ENCODE data around the gene LRRC8D.
"Not testable (repeated sequence)": the region's sequence is repeated elsewhere in the genome, so short reads cannot be mapped to it uniquely, and the experiment has no call there.

LRRC8D gene

GRCh38 chr1:89918127-89918793 is 97.4 kb downstream of the LRRC8D start:
- no peak for DNase-seq (ENCODE audit: low read depth, low spot score)
- Histone ChIP-seq H3K27me3 (ENCODE audit: insufficient read depth, insufficient read length) (no peaks in the 10 kb centered on the region), H3K9me3 (ENCODE audit: insufficient read depth, low read length) (no peaks in the 10 kb centered on the region; the same call in 1 of the 2 replicates), H3K36me3 (ENCODE audit: insufficient read depth, insufficient read length, low read length) (no peaks in the 10 kb centered on the region), H3K4me1 (ENCODE audit: insufficient read depth, insufficient read length) (no peaks in the 10 kb centered on the region), H3K9ac (ENCODE audit: insufficient read length, low read depth) (no peak overlapping the region), H3K4me3 (ENCODE audit: insufficient read length, low read depth) (no peak overlapping the region)
- TF ChIP-seq SUZ12 (IDR thresholded peaks at IDR 0.05; ENCODE audit: extremely low read depth, insufficient read depth, insufficient read length) (no peak), ZNF274 (IDR thresholded peaks at IDR 0.05; ENCODE audit: low read depth, low read length) (no peak), YY1 (IDR thresholded peaks at IDR 0.05; ENCODE audit: insufficient read depth, insufficient read length) (no peak)

DNA sequence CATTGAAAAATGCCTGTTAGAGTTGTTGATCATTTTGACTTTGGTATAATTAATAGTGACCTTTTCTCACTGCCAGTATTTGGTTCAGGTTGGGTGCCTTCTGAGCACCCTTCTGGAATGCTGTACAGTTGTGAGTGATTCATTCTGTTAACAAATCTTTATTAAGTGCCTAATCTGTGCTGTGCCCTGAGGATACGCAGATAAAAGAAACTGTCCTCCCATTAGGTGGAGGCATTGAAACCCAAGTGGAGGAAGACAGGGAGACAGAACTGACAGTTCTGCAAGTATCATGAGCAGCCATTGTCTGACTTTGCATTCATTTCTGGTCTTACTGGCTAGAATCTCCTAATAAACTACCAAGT is 97.9 kb downstream of the LRRC8D start:
- Histone ChIP-seq H3K36me3 (ENCODE audit: insufficient read depth, insufficient read length, low read length) (no peaks in the 10 kb centered on the region), H3K4me1 (ENCODE audit: insufficient read depth, insufficient read length) (no peaks in the 10 kb centered on the region), H3K9me3 (ENCODE audit: insufficient read depth, low read length) (no peaks in the 10 kb centered on the region; the same call in 1 of the 2 replicates), H3K27me3 (ENCODE audit: insufficient read depth, insufficient read length) (no peaks in the 10 kb centered on the region), H3K4me3 (ENCODE audit: insufficient read length, low read depth) (no peak overlapping the region), H3K9ac (ENCODE audit: insufficient read length, low read depth) (no peak overlapping the region)
- TF ChIP-seq ZNF274 (IDR thresholded peaks at IDR 0.05; ENCODE audit: low read depth, low read length) (no peak), YY1 (IDR thresholded peaks at IDR 0.05; ENCODE audit: insufficient read depth, insufficient read length) (no peak), SUZ12 (IDR thresholded peaks at IDR 0.05; ENCODE audit: extremely low read depth, insufficient read depth, insufficient read length) (no peak)
- no peak for DNase-seq (ENCODE audit: low read depth, low spot score)

DNA sequence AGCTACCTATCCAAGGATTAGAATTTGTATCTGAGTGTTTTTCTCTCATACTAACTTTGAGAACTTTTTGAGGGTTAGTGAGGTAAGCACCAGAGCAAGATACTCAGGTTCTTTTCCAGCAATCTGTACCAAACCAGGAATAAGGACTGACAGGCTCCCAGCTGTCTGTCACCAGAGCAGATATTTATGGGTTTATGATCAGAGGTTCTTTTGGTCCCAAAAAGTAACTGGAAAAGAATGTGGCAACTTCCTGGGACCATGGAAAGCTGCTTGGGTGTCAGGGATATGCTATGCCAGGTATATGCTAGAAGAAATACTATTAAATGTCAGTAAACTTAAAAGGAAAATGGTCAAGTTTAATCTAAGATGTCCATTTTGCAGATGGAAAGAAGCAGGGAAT is 98.3 kb downstream of the LRRC8D start:
- Histone ChIP-seq H3K9ac (ENCODE audit: insufficient read length, low read depth) (no peak overlapping the region), H3K9me3 (ENCODE audit: insufficient read depth, low read length) (no peaks in the 10 kb centered on the region; the same call in 1 of the 2 replicates), H3K27me3 (ENCODE audit: insufficient read depth, insufficient read length) (no peaks in the 10 kb centered on the region)

GRCh38 chr1:89922911-89923310 is 102.1 kb downstream of the LRRC8D start:
- DNase-seq (ENCODE audit: low read depth, low spot score) = no peak
- Histone ChIP-seq H3K9ac (ENCODE audit: insufficient read length, low read depth) (no peak overlapping the region), H3K36me3 (ENCODE audit: insufficient read depth, insufficient read length, low read length) (no peaks in the 10 kb centered on the region), H3K27me3 (ENCODE audit: insufficient read depth, insufficient read length) (no peaks in the 10 kb centered on the region), H3K4me3 (ENCODE audit: insufficient read length, low read depth) (no peak overlapping the region), H3K4me1 (ENCODE audit: insufficient read depth, insufficient read length) (no peaks in the 10 kb centered on the region), H3K9me3 (ENCODE audit: insufficient read depth, low read length) (no peaks in the 10 kb centered on the region)
- TF ChIP-seq YY1 (IDR thresholded peaks at IDR 0.05; ENCODE audit: insufficient read depth, insufficient read length) (no peak), ZNF274 (IDR thresholded peaks at IDR 0.05; ENCODE audit: low read depth, low read length) (no peak), SUZ12 (IDR thresholded peaks at IDR 0.05; ENCODE audit: extremely low read depth, insufficient read depth, insufficient read length) (no peak)

More for the DNA sequence above, 98.3 kb downstream of the LRRC8D start:
- Histone ChIP-seq H3K36me3 (ENCODE audit: insufficient read depth, insufficient read length, low read length) (no peaks in the 10 kb centered on the region), H3K4me1 (ENCODE audit: insufficient read depth, insufficient read length) (no peaks in the 10 kb centered on the region), H3K4me3 (ENCODE audit: insufficient read length, low read depth) (no peak overlapping the region)
- DNase-seq (ENCODE audit: low read depth, low spot score) = no peak
- TF ChIP-seq YY1 (IDR thresholded peaks at IDR 0.05; ENCODE audit: insufficient read depth, insufficient read length) (no peak), ZNF274 (IDR thresholded peaks at IDR 0.05; ENCODE audit: low read depth, low read length) (no peak)

DNA sequence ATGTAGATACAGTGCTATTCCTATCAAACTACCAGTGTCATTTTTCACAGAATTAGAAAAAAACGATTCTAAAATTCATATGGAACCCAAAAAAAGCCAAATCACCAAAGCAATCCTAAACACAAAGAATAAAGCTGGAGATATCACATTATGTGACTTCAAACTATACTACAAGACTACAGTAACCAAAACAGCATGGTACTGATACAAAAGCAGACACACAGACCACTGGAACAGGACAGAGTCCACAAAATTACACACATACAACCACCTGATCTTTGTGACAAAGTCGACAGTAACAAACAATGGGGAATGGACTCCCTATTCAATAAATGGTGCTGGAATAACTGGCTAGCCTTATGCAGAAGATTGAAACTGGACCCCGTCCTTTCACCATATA is 102.7 kb downstream of the LRRC8D start:
- TF ChIP-seq ZNF274 (IDR thresholded peaks at IDR 0.05; ENCODE audit: low read depth, low read length) (no peak), YY1 (IDR thresholded peaks at IDR 0.05; ENCODE audit: insufficient read depth, insufficient read length) (no peak), SUZ12 (IDR thresholded peaks at IDR 0.05; ENCODE audit: extremely low read depth, insufficient read depth, insufficient read length) (no peak)
- Histone ChIP-seq H3K4me3 (ENCODE audit: insufficient read length, low read depth) (no peak overlapping the region), H3K36me3 (ENCODE audit: insufficient read depth, insufficient read length, low read length) (no peaks in the 10 kb centered on the region)

DNA sequence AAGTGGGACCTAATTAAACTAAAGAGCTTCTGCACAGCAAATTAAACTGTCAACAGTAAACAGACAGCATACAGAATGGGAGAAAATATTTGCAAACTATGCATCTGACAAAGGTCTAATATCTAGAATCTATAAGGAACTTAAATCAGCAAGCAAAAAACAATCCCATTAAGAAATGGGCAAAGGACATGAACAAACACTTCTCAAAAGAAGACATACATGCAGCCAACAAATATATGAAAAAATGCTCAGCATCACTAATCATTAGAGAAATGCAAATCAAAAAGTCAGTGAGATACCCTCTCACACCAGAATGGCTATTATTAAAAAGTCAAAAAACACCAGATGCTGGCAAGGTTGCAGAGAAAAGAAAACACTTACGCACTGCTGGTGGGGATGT is 103.2 kb downstream of the LRRC8D start:
- not testable (repeated sequence) for H3K4me1 ChIP-seq (ENCODE audit: insufficient read depth, insufficient read length); H3K9ac ChIP-seq (ENCODE audit: insufficient read length, low read depth); DNase-seq (ENCODE audit: low read depth, low spot score); H3K36me3 ChIP-seq (ENCODE audit: insufficient read depth, insufficient read length, low read length); H3K4me3 ChIP-seq (ENCODE audit: insufficient read length, low read depth); H3K9me3 ChIP-seq (ENCODE audit: insufficient read depth, low read length); H3K27me3 ChIP-seq (ENCODE audit: insufficient read depth, insufficient read length)

More for the DNA sequence above, 102.7 kb downstream of the LRRC8D start:
- no peaks in the 10 kb centered on the region for H3K4me1 ChIP-seq (ENCODE audit: insufficient read depth, insufficient read length)
- no peak for DNase-seq (ENCODE audit: low read depth, low spot score)
- H3K27me3 ChIP-seq (ENCODE audit: insufficient read depth, insufficient read length) = no peaks in the 10 kb centered on the region
- H3K9ac ChIP-seq (ENCODE audit: insufficient read length, low read depth) = no peak overlapping the region
- no peaks in the 10 kb centered on the region for H3K9me3 ChIP-seq (ENCODE audit: insufficient read depth, low read length)

DNA sequence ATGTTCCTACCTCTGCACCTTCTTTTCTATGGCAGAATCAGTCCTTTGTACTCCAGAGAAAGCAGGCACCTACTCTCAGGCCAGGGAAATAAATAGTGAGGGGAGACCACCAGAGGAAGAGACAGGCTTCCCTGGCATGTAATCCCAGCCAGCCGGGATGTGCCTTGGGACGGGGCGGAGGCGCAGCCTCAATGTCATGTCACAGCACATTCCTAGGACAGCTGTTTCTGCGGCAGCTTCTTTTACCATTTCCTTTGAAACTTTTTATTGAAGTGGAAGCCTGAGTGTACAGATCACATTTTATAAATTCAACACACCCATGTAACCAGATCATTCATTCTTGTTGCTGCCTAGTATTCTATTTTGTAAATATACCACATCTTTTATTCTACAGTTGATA is 106.2 kb downstream of the LRRC8D start:
- H3K36me3 ChIP-seq (ENCODE audit: insufficient read depth, insufficient read length, low read length) = no peaks in the 10 kb centered on the region
- no peaks in the 10 kb centered on the region for H3K27me3 ChIP-seq (ENCODE audit: insufficient read depth, insufficient read length)
- DNase-seq (ENCODE audit: low read depth, low spot score) = no peak
- TF ChIP-seq ZNF274 (IDR thresholded peaks at IDR 0.05; ENCODE audit: low read depth, low read length) (no peak), SUZ12 (IDR thresholded peaks at IDR 0.05; ENCODE audit: extremely low read depth, insufficient read depth, insufficient read length) (no peak), YY1 (IDR thresholded peaks at IDR 0.05; ENCODE audit: insufficient read depth, insufficient read length) (no peak)
- no peaks in the 10 kb centered on the region for H3K4me1 ChIP-seq (ENCODE audit: insufficient read depth, insufficient read length)
- H3K4me3 ChIP-seq (ENCODE audit: insufficient read length, low read depth) = no peak overlapping the region
- no peak overlapping the region for H3K9ac ChIP-seq (ENCODE audit: insufficient read length, low read depth)
- peaks cover 3% of the 10 kb centered on the region; the same call in 1 of the 2 replicates for H3K9me3 ChIP-seq (ENCODE audit: insufficient read depth, low read length)
